Mucosa of stomach (tissue), 1 donor: ENCODE measurements around the gene RALGAPA1.

Source experiments
- H3K27me3 ChIP-seq: one replicate; pipeline ENCODE4 v1.7.0; 2013; ENCODE audit warnings: mild to moderate bottlenecking, low read length; ENCODE audit not compliant: control insufficient read depth, insufficient read depth
- H3K36me3 ChIP-seq: one replicate; pipeline ENCODE4 v1.7.0; 2013; ENCODE audit warnings: low read length; ENCODE audit not compliant: control insufficient read depth, insufficient read depth
- H3K4me1 ChIP-seq: one replicate; pipeline ENCODE4 v1.7.0; 2013; ENCODE audit warnings: mild to moderate bottlenecking, low read length; ENCODE audit not compliant: control insufficient read depth, insufficient read depth
- H3K4me3 ChIP-seq: one replicate; pipeline ENCODE4 v1.7.0; 2013; ENCODE audit warnings: low read length
- H3K9ac ChIP-seq: one replicate; pipeline ENCODE4 v1.7.0; 2013; ENCODE audit warnings: mild to moderate bottlenecking, low read length, moderate library complexity
- H3K9me3 ChIP-seq: one replicate; pipeline ENCODE4 v1.7.0; 2013; ENCODE audit warnings: mild to moderate bottlenecking, low read length, moderate library complexity; ENCODE audit not compliant: control insufficient read depth
- donor health status: Pancreatic carcinoma.

RALGAPA1 gene

GRCh38 chr14:35818346-35819115 is 9.4 kb upstream of the RALGAPA1 start:
- Histone ChIP-seq H3K27me3 (no peaks in the 10 kb centered on the region), H3K4me3 (no peak overlapping the region), H3K9ac (no peak overlapping the region), H3K36me3 (no peaks in the 10 kb centered on the region), H3K4me1 (peaks cover 4% of the 10 kb centered on the region), H3K9me3 (no peaks in the 10 kb centered on the region)

- Histone ChIP-seq H3K4me3 (no peak overlapping the region), H3K36me3 (no peaks in the 10 kb centered on the region), H3K9me3 (no peaks in the 10 kb centered on the region)
These were observed 5.4 kb upstream of the RALGAPA1 start for GRCh38 chr14:35814371-35815005.

GRCh38 chr14:35810963-35811362 is 1.9 kb upstream of the RALGAPA1 start:
- H3K9ac ChIP-seq = no peak overlapping the region
- no peak overlapping the region for H3K4me3 ChIP-seq
- H3K27me3 ChIP-seq = no peaks in the 10 kb centered on the region
- peaks cover 4% of the 10 kb centered on the region for H3K4me1 ChIP-seq
- H3K36me3 ChIP-seq = no peaks in the 10 kb centered on the region
- H3K9me3 ChIP-seq = no peaks in the 10 kb centered on the region

More at GRCh38 chr14:35814371-35815005, 5.4 kb upstream of the RALGAPA1 start:
- Histone ChIP-seq H3K4me1 (no peaks in the 10 kb centered on the region), H3K9ac (no peak overlapping the region), H3K27me3 (no peaks in the 10 kb centered on the region)

- H3K4me3 ChIP-seq = no peak overlapping the region
- H3K9me3 ChIP-seq = no peaks in the 10 kb centered on the region
- no peaks in the 10 kb centered on the region for H3K36me3 ChIP-seq
- H3K9ac ChIP-seq = no peak overlapping the region
- peaks cover 4% of the 10 kb centered on the region for H3K4me1 ChIP-seq
- H3K27me3 ChIP-seq = no peaks in the 10 kb centered on the region
These were observed 502 bp upstream of the RALGAPA1 start for GRCh38 chr14:35809597-35809996.

- Histone ChIP-seq H3K9me3 (no peaks in the 10 kb centered on the region), H3K36me3 (no peaks in the 10 kb centered on the region), H3K4me3 (peak overlapping the region; percentile 58), H3K4me1 (peaks cover 4% of the 10 kb centered on the region), H3K27me3 (no peaks in the 10 kb centered on the region), H3K9ac (peak overlapping the region; percentile 87)
These were observed 938 bp downstream of the RALGAPA1 start for GRCh38 chr14:35808076-35808637.

- H3K4me1 ChIP-seq = peaks cover 4% of the 10 kb centered on the region
- H3K9me3 ChIP-seq = no peaks in the 10 kb centered on the region
- peak overlapping the region; percentile 87 for H3K9ac ChIP-seq
- H3K36me3 ChIP-seq = no peaks in the 10 kb centered on the region
- H3K4me3 ChIP-seq = no peak overlapping the region
- no peaks in the 10 kb centered on the region for H3K27me3 ChIP-seq
These were observed 1.7 kb downstream of the RALGAPA1 start for GRCh38 chr14:35807131-35807961.

- H3K27me3 ChIP-seq = no peaks in the 10 kb centered on the region
- H3K36me3 ChIP-seq = no peaks in the 10 kb centered on the region
- H3K4me3 ChIP-seq = no peak overlapping the region
- peaks cover 4% of the 10 kb centered on the region for H3K4me1 ChIP-seq
- no peaks in the 10 kb centered on the region for H3K9me3 ChIP-seq
- H3K9ac ChIP-seq = no peak overlapping the region
These were observed 2.8 kb downstream of the RALGAPA1 start for GRCh38 chr14:35806006-35806907.

GRCh38 chr14:35797796-35798195 is 11.3 kb downstream of the RALGAPA1 start:
- Histone ChIP-seq H3K4me3 (no peak overlapping the region), H3K9me3 (no peaks in the 10 kb centered on the region), H3K4me1 (no peaks in the 10 kb centered on the region), H3K9ac (no peak overlapping the region), H3K36me3 (no peaks in the 10 kb centered on the region), H3K27me3 (no peaks in the 10 kb centered on the region)

GRCh38 chr14:35789651-35790050 is 19.4 kb downstream of the RALGAPA1 start:
- Histone ChIP-seq H3K4me3 (no peak overlapping the region), H3K27me3 (no peaks in the 10 kb centered on the region), H3K9me3 (no peaks in the 10 kb centered on the region), H3K9ac (no peak overlapping the region), H3K4me1 (no peaks in the 10 kb centered on the region), H3K36me3 (no peaks in the 10 kb centered on the region)

- Histone ChIP-seq H3K36me3 (no peaks in the 10 kb centered on the region), H3K4me1 (no peaks in the 10 kb centered on the region), H3K9ac (no peak overlapping the region), H3K9me3 (no peaks in the 10 kb centered on the region), H3K27me3 (no peaks in the 10 kb centered on the region), H3K4me3 (no peak overlapping the region)
These were observed 22.2 kb downstream of the RALGAPA1 start for GRCh38 chr14:35786856-35787255.

- H3K27me3 ChIP-seq = no peaks in the 10 kb centered on the region
- H3K4me1 ChIP-seq = no peaks in the 10 kb centered on the region
- no peaks in the 10 kb centered on the region for H3K9me3 ChIP-seq
- H3K9ac ChIP-seq = no peak overlapping the region
- H3K4me3 ChIP-seq = no peak overlapping the region
- H3K36me3 ChIP-seq = no peaks in the 10 kb centered on the region
These were observed 25.4 kb downstream of the RALGAPA1 start for GRCh38 chr14:35783699-35784098.
